ENCODE measurements around the gene RAB3C.
"Not testable (repeated sequence)": the region's sequence is repeated elsewhere in the genome, so short reads cannot be mapped to it uniquely, and the experiment has no call there.

- TF ChIP-seq, protein P1, sequence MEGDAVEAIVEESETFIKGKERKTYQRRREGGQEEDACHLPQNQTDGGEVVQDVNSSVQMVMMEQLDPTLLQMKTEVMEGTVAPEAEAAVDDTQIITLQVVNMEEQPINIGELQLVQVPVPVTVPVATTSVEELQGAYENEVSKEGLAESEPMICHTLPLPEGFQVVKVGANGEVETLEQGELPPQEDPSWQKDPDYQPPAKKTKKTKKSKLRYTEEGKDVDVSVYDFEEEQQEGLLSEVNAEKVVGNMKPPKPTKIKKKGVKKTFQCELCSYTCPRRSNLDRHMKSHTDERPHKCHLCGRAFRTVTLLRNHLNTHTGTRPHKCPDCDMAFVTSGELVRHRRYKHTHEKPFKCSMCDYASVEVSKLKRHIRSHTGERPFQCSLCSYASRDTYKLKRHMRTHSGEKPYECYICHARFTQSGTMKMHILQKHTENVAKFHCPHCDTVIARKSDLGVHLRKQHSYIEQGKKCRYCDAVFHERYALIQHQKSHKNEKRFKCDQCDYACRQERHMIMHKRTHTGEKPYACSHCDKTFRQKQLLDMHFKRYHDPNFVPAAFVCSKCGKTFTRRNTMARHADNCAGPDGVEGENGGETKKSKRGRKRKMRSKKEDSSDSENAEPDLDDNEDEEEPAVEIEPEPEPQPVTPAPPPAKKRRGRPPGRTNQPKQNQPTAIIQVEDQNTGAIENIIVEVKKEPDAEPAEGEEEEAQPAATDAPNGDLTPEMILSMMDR (IDR thresholded peaks at IDR 0.05): not testable (repeated sequence)
- TF ChIP-seq POLR2A (IDR thresholded peaks at IDR 0.05): not testable (repeated sequence)
Measured at GRCh38 chr5:58541935-58542334, 40.9 kb upstream of the RAB3C start.

Measured in right lobe of liver (tissue), 4 donors.